MM.1S (cell line): ENCODE measurements around the gene USP17L10.
"Not testable (repeated sequence)": the region's sequence is repeated elsewhere in the genome, so short reads cannot be mapped to it uniquely, and the experiment has no call there.

Experiments
- CTCF ChIP-seq: fragments of 300-600 bp; sonication (generic); IDR thresholded peaks from 2 replicates; pipeline ENCODE4 v1.5.1; 2016; ENCODE audit warnings: antibody characterized with exemption, low read length, mixed read lengths
- EZH2 ChIP-seq: fragments of 300-600 bp; sonication (generic); optimal IDR thresholded peaks from 2 replicates; pipeline ENCODE3; 2017; ENCODE audit warnings: low read depth, mild to moderate bottlenecking, antibody characterized with exemption, low read length, mixed read lengths
- EZH2phosphoT487 ChIP-seq: fragments of 300-600 bp; sonication (generic); IDR thresholded peaks from 2 replicates; pipeline ENCODE4 v1.6.1; 2018; ENCODE audit warnings: antibody characterized with exemption, low read length

DNA sequence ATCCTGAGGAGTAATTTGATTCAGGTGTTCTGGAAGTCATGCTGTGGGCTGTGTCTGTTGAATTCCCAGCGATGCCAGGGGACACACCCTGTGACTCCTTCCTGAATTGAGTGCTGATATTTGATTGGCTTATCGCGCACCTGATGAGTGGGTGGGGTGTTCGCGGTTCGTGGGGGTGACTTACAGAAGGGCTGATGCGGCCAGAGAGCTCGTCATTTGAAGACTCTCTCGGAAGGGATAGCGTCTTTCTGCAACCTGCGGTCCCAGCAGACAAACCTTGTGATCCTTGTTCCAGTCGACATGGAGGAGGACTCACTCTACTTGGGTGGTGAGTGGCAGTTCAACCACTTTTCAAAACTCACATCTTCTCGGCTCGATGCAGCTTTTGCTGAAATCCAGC lies 14.1 kb downstream of the USP17L10 start, which contains the start of gene USP17L13:
- TF ChIP-seq CTCF, EZH2phosphoT487, EZH2: not testable (repeated sequence)
